Measurements from ENCODE around the gene KIF19. TPM values are rescaled to one million over a fixed set of nuclear protein-coding genes. Genes with fewer than 3 reads are reported as not detected.
A peak's percentile ranks its signal among the peaks of the same experiment; 100 is the strongest.

The KIF19 gene
- total RNA-seq, 1 donor from 2014 or later, result not detected

DNA sequence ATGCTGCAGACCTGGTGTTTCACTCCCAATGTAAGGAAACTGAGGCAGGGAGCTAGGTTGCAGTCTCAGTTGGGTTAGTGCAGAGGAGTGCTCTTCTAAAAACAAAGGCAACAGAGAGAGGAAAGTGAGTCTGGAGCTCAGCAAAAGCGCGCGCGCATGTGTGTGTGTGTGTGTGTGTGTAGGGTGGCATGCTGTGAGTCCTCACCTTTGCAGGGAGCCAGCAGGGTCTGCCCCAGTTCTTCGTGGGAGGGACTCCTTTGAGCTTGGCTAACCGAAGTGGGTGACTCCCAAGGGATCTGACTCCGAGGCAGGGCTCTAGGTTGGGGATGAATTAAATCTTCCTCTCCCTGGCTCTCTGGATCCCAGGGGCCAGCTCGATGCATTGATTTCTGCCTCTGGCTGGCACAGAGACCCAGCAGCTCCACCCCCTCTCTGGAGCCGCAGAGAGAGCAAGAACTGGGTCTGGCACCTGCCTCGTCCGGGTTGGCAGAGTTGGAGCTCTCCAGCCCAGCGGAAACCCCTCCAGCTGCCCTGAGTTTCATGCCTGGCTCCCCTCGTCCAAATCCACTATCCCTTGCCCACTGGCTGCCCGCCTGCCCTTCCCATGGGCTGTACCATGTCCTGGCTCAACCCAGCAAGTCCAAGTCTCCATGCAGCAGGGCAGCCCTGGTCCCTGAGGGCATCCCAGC, 36.9 kb downstream of the KIF19 start:
- H3K27ac Mint-ChIP-seq (ENCODE audit: unreplicated experiment), result no peak overlapping the region
- H3K9me3 Mint-ChIP-seq (ENCODE audit: unreplicated experiment), result no peaks in the 10 kb centered on the region
- TF ChIP-seq, protein P1, sequence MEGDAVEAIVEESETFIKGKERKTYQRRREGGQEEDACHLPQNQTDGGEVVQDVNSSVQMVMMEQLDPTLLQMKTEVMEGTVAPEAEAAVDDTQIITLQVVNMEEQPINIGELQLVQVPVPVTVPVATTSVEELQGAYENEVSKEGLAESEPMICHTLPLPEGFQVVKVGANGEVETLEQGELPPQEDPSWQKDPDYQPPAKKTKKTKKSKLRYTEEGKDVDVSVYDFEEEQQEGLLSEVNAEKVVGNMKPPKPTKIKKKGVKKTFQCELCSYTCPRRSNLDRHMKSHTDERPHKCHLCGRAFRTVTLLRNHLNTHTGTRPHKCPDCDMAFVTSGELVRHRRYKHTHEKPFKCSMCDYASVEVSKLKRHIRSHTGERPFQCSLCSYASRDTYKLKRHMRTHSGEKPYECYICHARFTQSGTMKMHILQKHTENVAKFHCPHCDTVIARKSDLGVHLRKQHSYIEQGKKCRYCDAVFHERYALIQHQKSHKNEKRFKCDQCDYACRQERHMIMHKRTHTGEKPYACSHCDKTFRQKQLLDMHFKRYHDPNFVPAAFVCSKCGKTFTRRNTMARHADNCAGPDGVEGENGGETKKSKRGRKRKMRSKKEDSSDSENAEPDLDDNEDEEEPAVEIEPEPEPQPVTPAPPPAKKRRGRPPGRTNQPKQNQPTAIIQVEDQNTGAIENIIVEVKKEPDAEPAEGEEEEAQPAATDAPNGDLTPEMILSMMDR (IDR thresholded peaks at IDR 0.05), result no peak
- no peak for DNase-seq (ENCODE audit: extremely low spot score, unreplicated experiment)
- H3K4me1 Mint-ChIP-seq (ENCODE audit: unreplicated experiment), result no peaks in the 10 kb centered on the region
- H3K36me3 Mint-ChIP-seq (ENCODE audit: unreplicated experiment), result no peaks in the 10 kb centered on the region
- no peak overlapping the region for H3K4me3 Mint-ChIP-seq (ENCODE audit: unreplicated experiment)
- H3K27me3 Mint-ChIP-seq (ENCODE audit: unreplicated experiment), result peaks cover 18% of the 10 kb centered on the region

DNA sequence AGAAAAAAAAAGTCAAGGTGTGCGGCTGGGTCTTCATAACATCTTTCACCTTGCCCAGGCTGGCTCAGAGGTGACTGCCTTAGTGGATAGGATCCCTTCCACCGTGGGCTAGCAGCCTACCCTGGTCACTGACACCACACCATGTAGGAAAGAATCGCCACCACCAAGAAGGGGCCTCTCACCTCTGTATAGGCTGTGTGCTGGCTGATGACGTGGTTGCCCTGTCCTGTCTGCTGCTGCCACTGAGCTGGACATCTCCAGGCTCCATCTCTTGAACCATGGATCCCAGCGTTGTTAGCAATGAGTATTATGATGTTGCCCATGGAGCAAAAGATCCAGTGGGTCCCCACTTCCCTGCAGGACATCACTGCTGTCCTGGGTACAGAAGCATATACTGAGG, 41.2 kb downstream of the KIF19 start, which contains the start of gene GPR142:
TSS of gene GPR142 (plus strand) at position 301 of the 400 bp plus-strand sequence. CDS start 2,035 bp downstream, outside the sequence.
- TF ChIP-seq, protein P1 (IDR thresholded peaks at IDR 0.05), result no peak

DNA sequence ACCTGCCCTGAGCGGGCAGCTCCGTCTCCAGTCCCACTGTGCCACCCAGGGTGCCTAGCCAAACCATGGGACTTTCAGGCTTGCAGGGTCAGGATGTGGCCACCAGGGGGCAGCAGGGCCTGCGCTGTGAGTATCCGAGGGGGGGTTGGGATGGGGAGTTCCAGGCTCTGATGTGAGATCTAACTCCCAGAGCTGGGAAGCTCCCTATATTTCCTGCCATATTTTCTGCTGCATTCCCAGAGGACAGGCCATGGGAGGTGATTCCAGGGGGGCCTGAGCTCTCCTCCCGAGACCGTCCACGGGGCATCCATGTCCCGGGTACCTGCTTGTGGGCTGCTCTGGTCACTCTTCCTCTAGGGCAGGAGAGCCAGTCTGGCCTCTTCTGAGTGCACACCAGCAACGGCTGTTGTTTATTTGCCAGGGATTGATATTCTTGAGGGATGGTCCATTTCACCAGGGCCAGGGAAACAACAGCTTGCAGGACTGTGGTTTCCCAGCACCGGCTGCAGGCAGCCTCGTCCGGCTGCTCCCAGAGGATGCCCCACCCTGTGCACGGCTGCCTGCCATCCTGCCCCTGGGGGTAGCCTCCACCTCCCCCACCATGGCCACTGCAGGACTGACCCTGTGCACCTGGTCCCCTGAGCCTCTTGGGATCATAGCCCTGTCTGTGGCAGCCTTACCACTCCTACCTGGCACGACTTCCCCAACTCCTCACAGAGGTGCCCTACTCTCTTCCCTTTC, 42.5 kb downstream of the KIF19 start:
- no peaks in the 10 kb centered on the region for H3K9me3 Mint-ChIP-seq (ENCODE audit: unreplicated experiment)
- peaks cover under 1% of the 10 kb centered on the region for H3K27me3 Mint-ChIP-seq (ENCODE audit: unreplicated experiment)
- H3K4me3 Mint-ChIP-seq (ENCODE audit: unreplicated experiment), result no peak overlapping the region
- no peak overlapping the region for H3K27ac Mint-ChIP-seq (ENCODE audit: unreplicated experiment)
- no peak for DNase-seq (ENCODE audit: extremely low spot score, unreplicated experiment)
- H3K36me3 Mint-ChIP-seq (ENCODE audit: unreplicated experiment), result no peaks in the 10 kb centered on the region
- no peaks in the 10 kb centered on the region for H3K4me1 Mint-ChIP-seq (ENCODE audit: unreplicated experiment)
- TF ChIP-seq, protein P1 (IDR thresholded peaks at IDR 0.05), result peak; percentile 85

More for the DNA sequence above, 41.2 kb downstream of the KIF19 start, which contains the start of gene GPR142:
- Mint-ChIP-seq H3K9me3 (ENCODE audit: unreplicated experiment) (no peaks in the 10 kb centered on the region), H3K27ac (ENCODE audit: unreplicated experiment) (no peak within 1 kb of the TSS), H3K36me3 (ENCODE audit: unreplicated experiment) (no peaks in the 10 kb centered on the region), H3K4me1 (ENCODE audit: unreplicated experiment) (no peaks in the 10 kb centered on the region), H3K27me3 (ENCODE audit: unreplicated experiment) (peaks cover 4% of the 10 kb centered on the region), H3K4me3 (ENCODE audit: unreplicated experiment) (no peak within 1 kb of the TSS)
- DNase-seq (ENCODE audit: extremely low spot score, unreplicated experiment), result no peak

DNA sequence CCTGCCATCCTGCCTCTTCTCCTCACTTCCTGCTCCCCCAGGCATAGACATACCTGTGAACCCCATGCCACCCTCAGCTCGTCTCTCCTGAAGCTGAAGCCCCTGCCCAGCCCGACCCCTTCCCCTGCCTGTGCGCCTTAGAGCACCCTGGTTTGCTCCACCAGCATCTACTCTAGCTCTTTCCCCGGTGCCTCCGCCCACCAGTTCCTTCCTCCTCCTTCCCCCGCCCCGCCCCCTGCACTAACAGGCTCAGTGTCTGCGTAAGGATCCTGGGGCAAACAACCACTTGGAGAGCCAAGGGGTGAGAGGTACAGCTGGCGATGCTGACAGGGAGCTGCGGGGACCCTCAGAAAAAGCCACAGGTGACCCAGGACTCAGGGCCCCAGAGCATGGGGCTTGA, 43.2 kb downstream of the KIF19 start:
- Mint-ChIP-seq H3K27ac (ENCODE audit: unreplicated experiment) (no peak overlapping the region), H3K27me3 (ENCODE audit: unreplicated experiment) (no peaks in the 10 kb centered on the region), H3K4me1 (ENCODE audit: unreplicated experiment) (no peaks in the 10 kb centered on the region), H3K36me3 (ENCODE audit: unreplicated experiment) (no peaks in the 10 kb centered on the region), H3K4me3 (ENCODE audit: unreplicated experiment) (no peak overlapping the region), H3K9me3 (ENCODE audit: unreplicated experiment) (no peaks in the 10 kb centered on the region)
- DNase-seq (ENCODE audit: extremely low spot score, unreplicated experiment), result no peak
- TF ChIP-seq, protein P1 (IDR thresholded peaks at IDR 0.05), result no peak
